ENCODE results near the gene EPHA7. TPM values are rescaled to one million over a fixed set of nuclear protein-coding genes. Genes with fewer than 3 reads are reported as not detected.

EPHA7 gene
- total RNA-seq, 1 experiment from 2014 or later = 9.5 TPM

- Histone ChIP-seq H3K23ac (ENCODE audit: insufficient read length, low read depth, low read length) (no peak overlapping the region), H3K4ac (ENCODE audit: low read depth, low read length) (no peak overlapping the region), H3K18ac (ENCODE audit: insufficient read length, low read depth, low read length) (no peak overlapping the region), H2AK5ac (ENCODE audit: insufficient read length, low read length) (no peak overlapping the region), H2BK120ac (ENCODE audit: low read depth, low read length, poor library complexity, severe bottlenecking) (no peak overlapping the region), H3K4me1 (ENCODE audit: insufficient read depth, low read length) (no peaks in the 10 kb centered on the region), H2AFZ (ENCODE audit: low read length) (no peak overlapping the region), H4K5ac (ENCODE audit: insufficient read length, low read depth, low read length) (no peak overlapping the region), H2BK15ac (ENCODE audit: low read depth, low read length) (no peak overlapping the region), H3K4me2 (ENCODE audit: insufficient read depth, insufficient read length, low read length) (no peak overlapping the region), H2BK20ac (ENCODE audit: low read depth, low read length, poor library complexity, severe bottlenecking) (no peak overlapping the region), H3K79me2 (ENCODE audit: insufficient read depth, low read length) (no peaks in the 10 kb centered on the region), H3K23me2 (ENCODE audit: insufficient read length, low read depth, low read length, poor library complexity, severe bottlenecking) (no peaks in the 10 kb centered on the region), H2BK12ac (ENCODE audit: insufficient read length, low read depth, low read length) (no peak overlapping the region), H3K27me3 (ENCODE audit: insufficient read depth, low read length) (no peaks in the 10 kb centered on the region), H3K9ac (ENCODE audit: extremely low read depth, insufficient read length, low read length) (no peak overlapping the region), H3K14ac (ENCODE audit: insufficient read depth, low read length) (no peak overlapping the region), H3T11ph (ENCODE audit: low read length) (no peak overlapping the region), H3K9me3 (ENCODE audit: control insufficient read depth, low read depth, low read length) (no peaks in the 10 kb centered on the region), H4K91ac (ENCODE audit: insufficient read length, low read depth, low read length) (no peak overlapping the region), H2BK5ac (ENCODE audit: insufficient read length, low read length) (no peak overlapping the region), H4K20me1 (ENCODE audit: control insufficient read depth, insufficient read depth, insufficient read length) (no peaks in the 10 kb centered on the region), H3K27ac (ENCODE audit: insufficient read length, low read depth, low read length) (no peak overlapping the region), H4K8ac (replicated peaks; ENCODE audit: insufficient read length, low read depth, low read length) (no peak overlapping the region), H3K56ac (ENCODE audit: insufficient read length, low read depth, low read length) (no peak overlapping the region), H3K79me1 (ENCODE audit: insufficient read depth, low read depth, low read length, poor library complexity, severe bottlenecking) (no peaks in the 10 kb centered on the region)
- Mint-ChIP-seq H3K9me3 (no peaks in the 10 kb centered on the region), H3K27me3 (ENCODE audit: low read depth) (no peaks in the 10 kb centered on the region), H3K4me3 (no peak overlapping the region), H3K36me3 (ENCODE audit: insufficient read depth in 1 of 3, low read depth in 3 of 3) (no peaks in the 10 kb centered on the region), H3K4me1 (no peaks in the 10 kb centered on the region), H3K27ac (no peak overlapping the region)
- WGBS (ENCODE audit: extremely low coverage, insufficient read length, low lambda C conversion rate) = no CpG with 5 or more reads among the region's 3 CpGs
- no peak for DNase-seq
- TF ChIP-seq, protein P1, sequence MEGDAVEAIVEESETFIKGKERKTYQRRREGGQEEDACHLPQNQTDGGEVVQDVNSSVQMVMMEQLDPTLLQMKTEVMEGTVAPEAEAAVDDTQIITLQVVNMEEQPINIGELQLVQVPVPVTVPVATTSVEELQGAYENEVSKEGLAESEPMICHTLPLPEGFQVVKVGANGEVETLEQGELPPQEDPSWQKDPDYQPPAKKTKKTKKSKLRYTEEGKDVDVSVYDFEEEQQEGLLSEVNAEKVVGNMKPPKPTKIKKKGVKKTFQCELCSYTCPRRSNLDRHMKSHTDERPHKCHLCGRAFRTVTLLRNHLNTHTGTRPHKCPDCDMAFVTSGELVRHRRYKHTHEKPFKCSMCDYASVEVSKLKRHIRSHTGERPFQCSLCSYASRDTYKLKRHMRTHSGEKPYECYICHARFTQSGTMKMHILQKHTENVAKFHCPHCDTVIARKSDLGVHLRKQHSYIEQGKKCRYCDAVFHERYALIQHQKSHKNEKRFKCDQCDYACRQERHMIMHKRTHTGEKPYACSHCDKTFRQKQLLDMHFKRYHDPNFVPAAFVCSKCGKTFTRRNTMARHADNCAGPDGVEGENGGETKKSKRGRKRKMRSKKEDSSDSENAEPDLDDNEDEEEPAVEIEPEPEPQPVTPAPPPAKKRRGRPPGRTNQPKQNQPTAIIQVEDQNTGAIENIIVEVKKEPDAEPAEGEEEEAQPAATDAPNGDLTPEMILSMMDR (conservative IDR thresholded peaks at IDR 0.05) = no peak
Measured at GRCh38 chr6:93376026-93376540, 43.3 kb downstream of the EPHA7 start.

Data from H9 (cell line).